Muscle layer of colon (tissue), 2 donors: Measurements from ENCODE around the gene PSMD5.

ENCODE experiments used
- H3K27ac ChIP-seq: one replicate; pipeline ENCODE4 v1.7.0; 2013; ENCODE audit warnings: low read depth, mild to moderate bottlenecking, low read length, moderate library complexity
- H3K27me3 ChIP-seq, 2 donors: one replicate each; pipeline ENCODE4 v1.7.0; 2013; ENCODE audit warnings: low read length in 2 of 2, mild to moderate bottlenecking in 2 of 2; ENCODE audit not compliant: insufficient read depth in 2 of 2, control insufficient read depth in 1 of 2
- H3K36me3 ChIP-seq: one replicate; pipeline ENCODE4 v1.7.0; 2013; ENCODE audit warnings: mild to moderate bottlenecking, low read length; ENCODE audit not compliant: insufficient read depth
- H3K4me1 ChIP-seq: one replicate; pipeline ENCODE4 v1.7.0; 2013; ENCODE audit warnings: mild to moderate bottlenecking, low read length; ENCODE audit not compliant: insufficient read depth
- H3K4me3 ChIP-seq, 2 donors: one replicate each; pipeline ENCODE4 v1.7.0; 2013; ENCODE audit warnings: low read length in 2 of 2, low read depth in 1 of 2, mild to moderate bottlenecking in 1 of 2, moderate library complexity in 1 of 2
- H3K9ac ChIP-seq: one replicate; pipeline ENCODE4 v1.7.0; 2013; ENCODE audit warnings: low read length
- H3K9me3 ChIP-seq: one replicate; pipeline ENCODE4 v1.7.0; 2013; ENCODE audit warnings: mild to moderate bottlenecking, low read length
- donor health status: abdominal sarcoma.
- donor health status: Adenocarcinoma of cecum.

The PSMD5 gene

DNA sequence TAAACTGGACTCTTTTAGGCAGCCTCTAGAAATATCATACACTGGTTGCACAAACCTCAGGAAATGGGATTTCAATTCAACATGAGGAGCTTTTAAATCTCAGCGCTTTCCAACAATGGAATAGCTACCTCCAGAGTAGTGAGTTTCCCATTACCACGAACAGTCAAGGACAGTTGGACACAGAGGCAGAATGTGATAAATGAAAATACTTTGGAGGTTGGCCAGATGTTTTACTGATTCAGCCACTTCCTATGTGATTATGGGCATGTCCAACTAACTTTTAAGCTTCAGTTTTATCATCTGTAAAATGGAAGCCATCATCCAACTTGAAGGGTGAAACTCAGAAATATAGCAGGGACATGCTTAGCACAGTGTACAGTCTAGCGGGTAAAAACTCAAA, 51.6 kb downstream of the PSMD5 start:
- no peaks in the 10 kb centered on the region for H3K9me3 ChIP-seq
- peaks cover 17% of the 10 kb centered on the region for H3K36me3 ChIP-seq
- no peak overlapping the region for H3K27ac ChIP-seq
- no peak overlapping the region for H3K4me3 ChIP-seq
- peaks cover 35% of the 10 kb centered on the region for H3K4me1 ChIP-seq
- no peak overlapping the region for H3K9ac ChIP-seq
- H3K27me3 ChIP-seq, result no peaks in the 10 kb centered on the region

DNA sequence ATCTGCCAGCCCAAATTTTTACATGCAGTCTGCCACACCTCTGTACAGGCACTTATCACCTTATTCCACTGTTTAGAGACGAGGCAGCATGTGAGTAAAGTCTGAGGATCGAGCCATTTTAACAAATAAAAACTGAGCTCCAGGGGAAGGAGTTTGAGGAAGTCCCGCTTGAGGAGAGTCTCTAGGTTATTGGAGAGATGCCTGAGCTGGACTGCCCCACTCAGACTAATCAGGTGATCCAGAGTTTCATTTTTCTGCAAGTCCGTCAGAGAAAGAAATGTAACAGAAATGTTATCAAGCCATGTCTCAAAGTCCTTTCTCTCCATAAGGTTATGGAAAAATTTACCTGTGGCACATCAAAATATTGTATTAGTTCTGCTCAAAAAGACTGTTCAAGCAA, 54.8 kb downstream of the PSMD5 start:
- no peaks in the 10 kb centered on the region for H3K27me3 ChIP-seq
- H3K9ac ChIP-seq, result no peak overlapping the region
- peaks cover 28% of the 10 kb centered on the region for H3K4me1 ChIP-seq
- no peak overlapping the region for H3K27ac ChIP-seq
- H3K9me3 ChIP-seq, result no peaks in the 10 kb centered on the region
- H3K4me3 ChIP-seq, result no peak overlapping the region
- H3K36me3 ChIP-seq, result peaks cover 20% of the 10 kb centered on the region

DNA sequence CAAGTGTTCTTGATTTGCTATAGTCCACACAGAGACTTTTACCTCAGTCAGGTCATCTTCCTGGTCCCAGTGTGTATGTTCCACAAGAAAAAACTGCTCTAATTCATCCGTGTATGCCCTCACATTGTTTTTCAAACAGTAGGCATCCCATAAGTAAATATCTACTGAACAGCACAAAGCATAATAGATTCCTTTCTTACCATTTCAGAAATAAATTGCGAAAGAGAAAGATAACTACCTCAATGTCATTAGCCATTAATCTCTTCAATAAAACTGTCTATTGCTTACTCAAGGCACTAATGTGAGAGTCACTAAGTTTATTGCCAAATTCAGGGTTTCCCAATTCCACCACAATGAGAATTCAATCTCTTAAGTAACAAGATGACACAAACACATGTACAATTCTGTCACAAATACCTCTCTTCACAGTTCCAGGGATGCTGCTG, 59.1 kb downstream of the PSMD5 start:
- no peak overlapping the region for H3K27ac ChIP-seq
- H3K9ac ChIP-seq, result no peak overlapping the region

DNA sequence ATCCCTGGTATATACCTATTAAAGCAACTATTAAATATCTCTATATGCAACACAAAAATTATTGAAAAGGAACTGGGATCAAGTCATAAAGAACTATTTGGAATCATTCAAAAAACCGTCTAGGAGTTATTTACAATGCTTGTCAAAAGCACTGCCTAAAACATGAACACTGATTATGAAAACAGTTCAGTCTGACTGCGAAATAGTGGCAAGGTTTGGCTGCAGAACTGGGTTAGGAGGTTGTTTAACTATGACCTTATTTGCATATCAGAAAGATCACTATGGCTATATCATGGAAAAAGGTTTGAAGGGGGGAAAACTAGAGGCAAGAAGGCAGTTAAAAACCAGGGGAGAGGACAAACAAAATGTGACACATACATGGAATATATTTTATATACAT, 61.5 kb downstream of the PSMD5 start:
- H3K9ac ChIP-seq, result no peak overlapping the region
- no peaks in the 10 kb centered on the region for H3K9me3 ChIP-seq
- H3K36me3 ChIP-seq, result peaks cover 21% of the 10 kb centered on the region
- H3K27me3 ChIP-seq, result no peaks in the 10 kb centered on the region
- H3K4me1 ChIP-seq, result no peaks in the 10 kb centered on the region
- H3K27ac ChIP-seq, result no peak overlapping the region
- H3K4me3 ChIP-seq, result no peak overlapping the region

More for the DNA sequence above, 59.1 kb downstream of the PSMD5 start:
- Histone ChIP-seq H3K36me3 (peaks cover 20% of the 10 kb centered on the region), H3K4me1 (peaks cover 7% of the 10 kb centered on the region), H3K27me3 (no peaks in the 10 kb centered on the region), H3K4me3 (no peak overlapping the region), H3K9me3 (no peaks in the 10 kb centered on the region)

DNA sequence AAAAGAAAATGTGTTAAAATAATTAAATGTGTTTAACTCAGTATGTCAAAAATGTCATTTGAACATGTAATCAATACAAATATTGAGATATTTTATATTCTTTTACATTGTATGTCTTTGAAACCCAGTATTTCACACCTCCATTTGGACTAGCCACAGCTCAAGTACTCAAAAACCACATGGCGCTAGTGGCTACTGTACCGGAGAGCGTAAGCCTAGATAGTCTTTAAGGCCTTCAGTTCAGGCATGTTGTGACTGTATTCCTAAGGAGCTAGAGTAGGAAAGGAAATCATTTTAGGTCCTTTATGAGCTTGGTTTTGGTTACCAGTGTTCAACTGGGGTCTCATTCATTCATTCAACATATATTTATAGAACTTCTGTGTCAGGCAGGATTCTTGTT, 62.4 kb downstream of the PSMD5 start:
- no peak overlapping the region for H3K9ac ChIP-seq

DNA sequence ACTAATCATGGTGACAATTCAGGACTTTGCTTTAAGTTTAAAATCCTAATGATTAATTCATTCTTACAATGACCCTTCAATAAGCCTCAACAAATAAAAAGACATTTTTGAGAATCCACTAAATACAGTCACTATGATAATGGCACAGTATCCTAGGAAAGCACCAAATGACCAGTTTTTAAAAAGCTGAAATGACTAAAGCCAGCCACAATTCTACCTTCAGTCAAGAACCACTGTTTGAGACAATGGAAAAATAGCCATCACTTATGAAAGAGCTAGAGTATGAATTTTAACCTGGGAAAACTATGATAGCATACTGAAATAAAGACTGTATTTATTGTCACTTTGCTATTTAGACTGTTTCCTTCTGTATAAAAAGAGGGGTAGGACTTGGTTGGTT, 63.5 kb downstream of the PSMD5 start:
- peaks cover 27% of the 10 kb centered on the region for H3K36me3 ChIP-seq

More for the DNA sequence above, 62.4 kb downstream of the PSMD5 start:
- H3K27ac ChIP-seq, result no peak overlapping the region
- no peaks in the 10 kb centered on the region for H3K9me3 ChIP-seq
- H3K27me3 ChIP-seq, result no peaks in the 10 kb centered on the region
- H3K36me3 ChIP-seq, result peaks cover 22% of the 10 kb centered on the region
- no peak overlapping the region for H3K4me3 ChIP-seq
- no peaks in the 10 kb centered on the region for H3K4me1 ChIP-seq

DNA sequence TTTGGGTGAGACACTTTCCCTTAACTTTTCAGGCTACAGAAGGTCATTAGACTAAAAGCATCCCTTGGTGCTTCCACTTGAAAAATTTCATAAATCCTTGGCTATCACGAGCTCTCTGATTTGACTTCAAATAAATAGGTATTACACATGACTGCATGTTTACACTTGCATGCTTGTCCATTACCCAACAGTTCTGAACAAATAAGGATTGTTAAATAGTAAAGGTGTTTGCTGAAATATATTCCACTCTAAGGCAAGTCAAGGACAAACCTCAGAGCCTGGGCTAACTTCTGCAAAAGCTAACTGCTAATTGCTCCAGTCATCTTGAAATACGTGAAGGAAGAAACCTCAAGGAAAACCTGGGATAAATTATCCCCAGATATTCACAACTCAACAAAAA, 64.0 kb downstream of the PSMD5 start:
- H3K9ac ChIP-seq, result no peak overlapping the region
- H3K27ac ChIP-seq, result no peak overlapping the region
- no peaks in the 10 kb centered on the region for H3K27me3 ChIP-seq
- no peak overlapping the region for H3K4me3 ChIP-seq
- no peaks in the 10 kb centered on the region for H3K4me1 ChIP-seq
- H3K36me3 ChIP-seq, result peaks cover 27% of the 10 kb centered on the region
- no peaks in the 10 kb centered on the region for H3K9me3 ChIP-seq

More for the DNA sequence above, 63.5 kb downstream of the PSMD5 start:
- H3K4me3 ChIP-seq, result no peak overlapping the region
- no peak overlapping the region for H3K9ac ChIP-seq
- no peaks in the 10 kb centered on the region for H3K27me3 ChIP-seq
- H3K4me1 ChIP-seq, result no peaks in the 10 kb centered on the region
- H3K9me3 ChIP-seq, result no peaks in the 10 kb centered on the region
- no peak overlapping the region for H3K27ac ChIP-seq

DNA sequence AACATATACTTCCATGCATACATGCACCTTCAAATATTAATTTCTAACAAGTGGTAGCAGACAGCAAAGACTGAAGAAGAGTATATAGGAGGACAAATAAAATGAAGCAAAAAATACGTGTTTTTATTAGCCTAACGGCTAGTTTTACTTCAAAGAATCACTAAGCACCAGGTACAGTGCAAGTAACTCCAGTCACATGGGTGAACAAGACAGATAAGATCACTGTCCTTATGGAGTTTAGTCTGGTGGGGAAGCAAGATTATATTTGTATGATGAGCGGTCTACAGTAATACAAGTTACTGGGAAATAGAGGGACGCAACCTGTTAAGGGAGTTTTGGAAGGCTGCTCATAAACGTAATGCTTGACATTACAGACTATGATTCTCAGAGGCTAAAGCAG, 65.5 kb downstream of the PSMD5 start:
- H3K27ac ChIP-seq, result no peak overlapping the region
- H3K4me3 ChIP-seq, result no peak overlapping the region
- H3K9me3 ChIP-seq, result no peaks in the 10 kb centered on the region
- no peak overlapping the region for H3K9ac ChIP-seq
- H3K27me3 ChIP-seq, result no peaks in the 10 kb centered on the region
- peaks cover 32% of the 10 kb centered on the region for H3K36me3 ChIP-seq
- no peaks in the 10 kb centered on the region for H3K4me1 ChIP-seq

DNA sequence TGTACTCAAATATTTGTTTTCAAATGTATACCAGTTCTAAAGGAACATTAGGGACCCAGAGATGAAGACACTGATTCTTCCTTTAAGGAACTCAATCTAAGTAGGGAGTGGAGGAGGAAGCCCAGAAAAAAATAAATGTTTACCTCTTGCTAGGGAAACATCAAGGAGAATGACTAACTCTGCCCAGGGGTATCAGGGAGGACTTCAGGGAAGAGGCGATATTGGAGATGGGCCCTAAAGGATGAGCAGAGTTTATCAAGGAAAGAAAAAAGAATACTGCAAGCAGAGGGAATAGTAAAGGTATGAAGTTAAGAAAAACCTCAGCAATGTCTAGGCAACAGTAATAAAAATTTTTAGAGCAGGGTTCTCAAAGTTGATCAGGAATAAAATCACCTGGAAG, 65.9 kb downstream of the PSMD5 start:
- Histone ChIP-seq H3K4me1 (no peaks in the 10 kb centered on the region), H3K27ac (no peak overlapping the region), H3K36me3 (peaks cover 32% of the 10 kb centered on the region), H3K4me3 (no peak overlapping the region), H3K9ac (no peak overlapping the region), H3K9me3 (no peaks in the 10 kb centered on the region), H3K27me3 (no peaks in the 10 kb centered on the region)

DNA sequence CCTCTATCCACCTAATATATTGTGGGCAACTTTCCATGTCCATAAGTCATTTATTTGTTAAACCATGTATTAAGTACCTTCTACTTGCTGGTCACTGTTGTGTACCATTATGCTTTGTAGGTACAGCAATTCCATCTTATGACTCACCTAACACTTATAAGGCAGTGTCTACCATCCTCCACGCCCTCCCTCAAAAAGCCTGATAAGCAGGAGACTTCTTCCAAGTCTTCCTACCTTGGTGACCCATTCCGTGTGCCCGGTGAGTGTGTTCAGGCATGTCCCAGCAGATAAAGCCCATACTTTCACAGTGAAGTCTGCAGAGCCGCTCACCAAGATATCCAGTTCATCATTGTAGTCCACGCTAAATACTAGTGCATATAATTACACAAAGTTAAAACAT, 66.9 kb downstream of the PSMD5 start:
- Histone ChIP-seq H3K9ac (no peak overlapping the region), H3K4me1 (no peaks in the 10 kb centered on the region), H3K27ac (no peak overlapping the region), H3K9me3 (no peaks in the 10 kb centered on the region), H3K27me3 (no peaks in the 10 kb centered on the region), H3K4me3 (no peak overlapping the region), H3K36me3 (peaks cover 32% of the 10 kb centered on the region)

DNA sequence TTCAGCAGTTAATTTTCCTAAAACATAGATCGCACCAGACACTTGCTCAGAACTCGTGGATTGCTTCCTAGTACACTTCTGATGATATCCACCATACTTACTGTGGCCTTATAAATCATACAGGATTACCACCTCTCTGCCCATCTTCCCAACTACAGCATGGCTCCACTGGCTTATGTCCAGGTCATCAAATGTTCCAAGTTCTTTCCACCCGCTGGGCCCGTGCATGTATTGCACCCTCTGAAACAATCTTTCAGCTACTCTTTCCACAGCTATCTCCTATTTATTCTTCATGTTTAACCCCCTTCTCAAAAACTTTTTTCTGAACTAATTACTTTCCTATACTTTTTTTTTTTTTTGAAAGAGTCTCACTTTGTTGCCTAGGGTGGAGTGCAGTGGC, 68.0 kb downstream of the PSMD5 start:
- H3K9me3 ChIP-seq, result no peaks in the 10 kb centered on the region
- H3K4me1 ChIP-seq, result no peaks in the 10 kb centered on the region
- H3K27me3 ChIP-seq, result no peaks in the 10 kb centered on the region
- no peak overlapping the region for H3K4me3 ChIP-seq
- no peak overlapping the region for H3K27ac ChIP-seq
- H3K36me3 ChIP-seq, result peaks cover 35% of the 10 kb centered on the region
- no peak overlapping the region for H3K9ac ChIP-seq

DNA sequence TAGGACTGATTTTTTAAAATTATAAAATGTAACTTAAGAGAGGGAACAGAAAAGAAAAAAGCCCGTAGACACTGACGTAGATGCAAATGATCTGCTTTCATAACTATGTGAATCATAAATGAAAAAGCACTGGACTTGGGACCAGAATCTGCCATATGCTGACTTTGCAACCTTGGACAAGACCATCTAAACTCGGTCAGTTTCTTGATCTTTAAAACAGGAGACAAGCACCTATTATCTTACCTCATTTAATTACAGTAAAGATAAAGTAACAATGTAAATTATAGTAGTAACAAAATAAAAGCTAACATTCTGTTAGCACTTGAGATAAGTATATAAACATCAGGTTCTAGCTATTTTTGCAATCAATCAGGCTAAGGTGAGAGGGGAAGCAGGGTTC, 69.5 kb downstream of the PSMD5 start:
- no peak overlapping the region for H3K9ac ChIP-seq
- no peak overlapping the region for H3K4me3 ChIP-seq
- H3K4me1 ChIP-seq, result no peaks in the 10 kb centered on the region
- no peaks in the 10 kb centered on the region for H3K27me3 ChIP-seq
- peaks cover 50% of the 10 kb centered on the region for H3K36me3 ChIP-seq
- H3K9me3 ChIP-seq, result no peaks in the 10 kb centered on the region
- H3K27ac ChIP-seq, result no peak overlapping the region
